ENCODE data around the gene THOC6.

THOC6 gene

GRCh38 chr16:2990891-2991290 lies 32.9 kb upstream of the THOC6 start:
- no peaks in the 10 kb centered on the region for H3K9me2 ChIP-seq (replicated peaks; ENCODE audit: control insufficient read depth, low read length)
- no peaks in the 10 kb centered on the region for H3K4me1 ChIP-seq (ENCODE audit: control insufficient read depth, low read length)
- H3K4me3 ChIP-seq (ENCODE audit: low read length): no peak overlapping the region
- H4K20me1 ChIP-seq (ENCODE audit: control insufficient read depth, insufficient read depth, low read depth, low read length): no peaks in the 10 kb centered on the region
- no peaks in the 10 kb centered on the region for H3K79me2 ChIP-seq (ENCODE audit: control insufficient read depth, low read length)
- no peaks in the 10 kb centered on the region for H3F3A ChIP-seq (ENCODE audit: control insufficient read depth, insufficient read depth)
- no peak overlapping the region for H3K4me2 ChIP-seq (ENCODE audit: low read length)
- H3K27me3 ChIP-seq (ENCODE audit: control insufficient read depth, low read length): peaks cover 35% of the 10 kb centered on the region; the same call in 1 of the 2 replicates
- TF ChIP-seq EZH2phosphoT487 (IDR thresholded peaks at IDR 0.05; ENCODE audit: borderline replicate concordance, low read length): no peak
- TF ChIP-seq, protein P1, sequence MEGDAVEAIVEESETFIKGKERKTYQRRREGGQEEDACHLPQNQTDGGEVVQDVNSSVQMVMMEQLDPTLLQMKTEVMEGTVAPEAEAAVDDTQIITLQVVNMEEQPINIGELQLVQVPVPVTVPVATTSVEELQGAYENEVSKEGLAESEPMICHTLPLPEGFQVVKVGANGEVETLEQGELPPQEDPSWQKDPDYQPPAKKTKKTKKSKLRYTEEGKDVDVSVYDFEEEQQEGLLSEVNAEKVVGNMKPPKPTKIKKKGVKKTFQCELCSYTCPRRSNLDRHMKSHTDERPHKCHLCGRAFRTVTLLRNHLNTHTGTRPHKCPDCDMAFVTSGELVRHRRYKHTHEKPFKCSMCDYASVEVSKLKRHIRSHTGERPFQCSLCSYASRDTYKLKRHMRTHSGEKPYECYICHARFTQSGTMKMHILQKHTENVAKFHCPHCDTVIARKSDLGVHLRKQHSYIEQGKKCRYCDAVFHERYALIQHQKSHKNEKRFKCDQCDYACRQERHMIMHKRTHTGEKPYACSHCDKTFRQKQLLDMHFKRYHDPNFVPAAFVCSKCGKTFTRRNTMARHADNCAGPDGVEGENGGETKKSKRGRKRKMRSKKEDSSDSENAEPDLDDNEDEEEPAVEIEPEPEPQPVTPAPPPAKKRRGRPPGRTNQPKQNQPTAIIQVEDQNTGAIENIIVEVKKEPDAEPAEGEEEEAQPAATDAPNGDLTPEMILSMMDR (IDR thresholded peaks at IDR 0.05; ENCODE audit: low read depth, low read length, poor library complexity, severe bottlenecking): no peak
- H3K27ac ChIP-seq (ENCODE audit: low read depth, low read length): no peak overlapping the region
- no peaks in the 10 kb centered on the region for H3K36me3 ChIP-seq (ENCODE audit: control insufficient read depth, low read length)
- no peaks in the 10 kb centered on the region for H3K9me3 ChIP-seq (ENCODE audit: control insufficient read depth, insufficient read depth, low read length)

GRCh38 chr16:2991566-2992261 lies 32.1 kb upstream of the THOC6 start:
- Histone ChIP-seq H3K4me1 (ENCODE audit: control insufficient read depth, low read length) (no peaks in the 10 kb centered on the region), H3K9me3 (ENCODE audit: control insufficient read depth, insufficient read depth, low read length) (no peaks in the 10 kb centered on the region), H3K9me2 (replicated peaks; ENCODE audit: control insufficient read depth, low read length) (no peaks in the 10 kb centered on the region), H3K27me3 (ENCODE audit: control insufficient read depth, low read length) (peaks cover 35% of the 10 kb centered on the region; the same call in 1 of the 2 replicates), H3K4me3 (ENCODE audit: low read length) (no peak overlapping the region), H3K4me2 (ENCODE audit: low read length) (no peak overlapping the region), H4K20me1 (ENCODE audit: control insufficient read depth, insufficient read depth, low read depth, low read length) (no peaks in the 10 kb centered on the region), H3K27ac (ENCODE audit: low read depth, low read length) (no peak overlapping the region), H3F3A (ENCODE audit: control insufficient read depth, insufficient read depth) (no peaks in the 10 kb centered on the region), H3K79me2 (ENCODE audit: control insufficient read depth, low read length) (no peaks in the 10 kb centered on the region), H3K36me3 (ENCODE audit: control insufficient read depth, low read length) (no peaks in the 10 kb centered on the region)
- TF ChIP-seq, protein P1 (IDR thresholded peaks at IDR 0.05; ENCODE audit: low read depth, low read length, poor library complexity, severe bottlenecking): no peak
- TF ChIP-seq EZH2phosphoT487 (IDR thresholded peaks at IDR 0.05; ENCODE audit: borderline replicate concordance, low read length): no peak

DNA sequence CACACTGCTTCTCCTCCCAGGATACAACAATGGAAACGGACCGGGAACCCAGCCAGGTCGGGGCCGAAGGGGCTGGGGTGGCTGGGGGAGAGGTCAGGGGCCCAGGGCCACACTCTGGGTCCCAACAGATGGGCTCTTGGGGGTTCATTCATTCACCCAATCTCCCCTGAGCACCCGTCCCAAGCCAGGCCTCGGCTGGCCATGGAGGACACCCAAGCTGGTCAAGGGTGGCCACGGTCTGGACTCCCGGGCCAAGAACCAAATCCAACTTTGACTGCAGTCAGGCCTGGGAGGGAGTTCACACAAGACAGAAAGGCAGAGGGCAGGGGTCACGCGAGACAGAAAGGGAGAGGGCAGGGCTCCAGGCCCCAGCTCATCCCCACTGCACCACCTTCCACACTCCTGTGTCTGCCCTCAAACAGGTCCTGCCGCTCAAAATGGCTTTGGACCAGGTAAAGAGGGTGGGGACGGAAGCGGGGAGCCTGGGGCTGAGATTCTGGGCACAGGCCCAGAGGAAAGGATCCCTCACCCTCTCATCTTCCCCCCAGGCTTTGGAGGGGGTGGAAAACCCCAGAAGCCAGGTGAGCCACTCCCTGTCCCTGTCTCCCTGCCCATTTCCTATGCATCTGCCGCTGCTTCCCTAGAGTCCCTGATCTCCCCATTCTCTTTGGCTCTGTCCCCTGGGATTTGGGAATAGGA lies 31.3 kb upstream of the THOC6 start:
- no peaks in the 10 kb centered on the region for H3K79me2 ChIP-seq (ENCODE audit: control insufficient read depth, low read length)
- no peak overlapping the region for H3K4me3 ChIP-seq (ENCODE audit: low read length)
- no peaks in the 10 kb centered on the region for H4K20me1 ChIP-seq (ENCODE audit: control insufficient read depth, insufficient read depth, low read depth, low read length)
- no peak overlapping the region for H3K27ac ChIP-seq (ENCODE audit: low read depth, low read length)
- H3K4me2 ChIP-seq (ENCODE audit: low read length): no peak overlapping the region
- TF ChIP-seq EZH2phosphoT487 (IDR thresholded peaks at IDR 0.05; ENCODE audit: borderline replicate concordance, low read length): no peak
- TF ChIP-seq, protein P1 (IDR thresholded peaks at IDR 0.05; ENCODE audit: low read depth, low read length, poor library complexity, severe bottlenecking): no peak
- H3K4me1 ChIP-seq (ENCODE audit: control insufficient read depth, low read length): no peaks in the 10 kb centered on the region
- H3K9me3 ChIP-seq (ENCODE audit: control insufficient read depth, insufficient read depth, low read length): no peaks in the 10 kb centered on the region
- H3K9me2 ChIP-seq (replicated peaks; ENCODE audit: control insufficient read depth, low read length): no peaks in the 10 kb centered on the region
- H3K27me3 ChIP-seq (ENCODE audit: control insufficient read depth, low read length): peaks cover 39% of the 10 kb centered on the region
- H3F3A ChIP-seq (ENCODE audit: control insufficient read depth, insufficient read depth): no peaks in the 10 kb centered on the region
- no peaks in the 10 kb centered on the region for H3K36me3 ChIP-seq (ENCODE audit: control insufficient read depth, low read length)

Data from DOHH2 (cell line).